Pancreas (tissue), 10 donors: ENCODE results near the gene VRK3. TPM values are rescaled to one million over a fixed set of nuclear protein-coding genes. Genes with fewer than 3 reads are reported as not detected.
"Not testable (repeated sequence)": the region's sequence is repeated elsewhere in the genome, so short reads cannot be mapped to it uniquely, and the experiment has no call there.

ENCODE experiments used
- ATAC-seq, 4 donors: fragments of 200-7000 bp; cut with Tn5 transposase; one replicate each; pipeline versions ENCODE4 v1.8.0 to v1.9.1; 2020; ENCODE audit warnings: mild to moderate bottlenecking in 4 of 4, moderate library complexity in 4 of 4
- DNase-seq, 6 donors: peaks; one replicate each; pipeline ENCODE4 v3.0.0-alpha.2; 2020
- FAIRE-seq: peaks from 2 replicates; lab custom pipeline; 2012; peaks lifted over from hg19 to GRCh38; lab: Jason Lieb, UNC
- H3K27ac ChIP-seq, 4 donors: fragments of 200-600 bp; sonication (generic); 1 replicate in 3 of 4; 2 replicates in 1 of 4; pipeline versions ENCODE4 v1.5.0 to v1.8.0; 2020
- H3K27me3 ChIP-seq, 4 donors: fragments of 200-600 bp; one replicate each; pipeline ENCODE4 v1.8.0; 2021
- H3K36me3 ChIP-seq, 3 donors: fragments of 200-600 bp; sonication (generic) in 1 of 3; one replicate each; pipeline versions ENCODE4 v1.5.0 to v1.8.0; 2020 to 2021
- H3K4me1 ChIP-seq, 3 donors: fragments of 200-600 bp; one replicate each; pipeline ENCODE4 v1.8.0; 2021
- H3K4me3 ChIP-seq, 4 donors: fragments of 200-600 bp; sonication (generic) in 2 of 4; one replicate each; pipeline versions ENCODE4 v1.5.0 to v1.8.0; 2020 to 2021
- H3K9me3 ChIP-seq, 4 donors: fragments of 200-600 bp; one replicate each; pipeline ENCODE4 v1.8.0; 2021
- CTCF ChIP-seq, 4 donors: fragments of 200-600 bp; sonication (generic) in 3 of 4; IDR thresholded peaks; one replicate each; pipeline versions ENCODE4 v1.5.0 to v1.8.0; 2021; ENCODE audit warnings: antibody characterized with exemption in 4 of 4
- WGBS, 2 donors: extraction: QIAGEN DNeasy Blood & Tissue Kit; methylation state at CpG; one replicate each; pipeline ENCODE4 v1.1.7; 2013; 5-methylcytosine and 5-hydroxymethylcytosine counted together
- intact Hi-C, 3 donors: fragments of 100-400 bp; cut with DNase I; formaldehyde crosslinking; loops; one replicate each; pipeline versions ENCODE4 v1.11.1 to v1.14.2; 2022
- polyA plus RNA-seq, 2 donors: library from polyadenylated mRNA; stranded (reverse); fragments of 200-250 nt; gene quantifications; one replicate each; pipeline ENCODE4 v1.2.3, GENCODE V29; 2013
- total RNA-seq, 6 donors: library from RNA; stranded (reverse); fragmentation: NEBNext Ultra II Directional in 4 of 6; extraction: Animal tissue kit (Norgen Biotek cat#: 25700) in 4 of 6; gene quantifications; one replicate each; pipeline versions ENCODE4 v1.2.1 to v1.2.4, GENCODE V29; 2021 to 2023
- donor health status: healthy with polysubstance abuse.
- donor health status: DM: no; HTN: no; CAD: no; lungs with moderate emphysema.
- donor health status: DM: no; HTN: no; CAD: no.
- donor health status: control.
- donor health status: control.
- donor health status: Bipolar disorder and iron deficiency.
- donor health status: DM: yes; HTN: yes; CAD: no.
- donor health status: DM: no; HTN: no; CAD: no.
- donor health status: DM: no; HTN: no; CAD: no.
- donor health status: DM: yes; HTN: yes; CAD: no.

VRK3 gene, protein sequence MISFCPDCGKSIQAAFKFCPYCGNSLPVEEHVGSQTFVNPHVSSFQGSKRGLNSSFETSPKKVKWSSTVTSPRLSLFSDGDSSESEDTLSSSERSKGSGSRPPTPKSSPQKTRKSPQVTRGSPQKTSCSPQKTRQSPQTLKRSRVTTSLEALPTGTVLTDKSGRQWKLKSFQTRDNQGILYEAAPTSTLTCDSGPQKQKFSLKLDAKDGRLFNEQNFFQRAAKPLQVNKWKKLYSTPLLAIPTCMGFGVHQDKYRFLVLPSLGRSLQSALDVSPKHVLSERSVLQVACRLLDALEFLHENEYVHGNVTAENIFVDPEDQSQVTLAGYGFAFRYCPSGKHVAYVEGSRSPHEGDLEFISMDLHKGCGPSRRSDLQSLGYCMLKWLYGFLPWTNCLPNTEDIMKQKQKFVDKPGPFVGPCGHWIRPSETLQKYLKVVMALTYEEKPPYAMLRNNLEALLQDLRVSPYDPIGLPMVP
- total RNA-seq (10 to 100 TPM; 14.4 to 32.4 (median 18.2) TPM), polyA plus RNA-seq (10 to 100 TPM; 16.8 to 17.4 TPM)

DNA sequence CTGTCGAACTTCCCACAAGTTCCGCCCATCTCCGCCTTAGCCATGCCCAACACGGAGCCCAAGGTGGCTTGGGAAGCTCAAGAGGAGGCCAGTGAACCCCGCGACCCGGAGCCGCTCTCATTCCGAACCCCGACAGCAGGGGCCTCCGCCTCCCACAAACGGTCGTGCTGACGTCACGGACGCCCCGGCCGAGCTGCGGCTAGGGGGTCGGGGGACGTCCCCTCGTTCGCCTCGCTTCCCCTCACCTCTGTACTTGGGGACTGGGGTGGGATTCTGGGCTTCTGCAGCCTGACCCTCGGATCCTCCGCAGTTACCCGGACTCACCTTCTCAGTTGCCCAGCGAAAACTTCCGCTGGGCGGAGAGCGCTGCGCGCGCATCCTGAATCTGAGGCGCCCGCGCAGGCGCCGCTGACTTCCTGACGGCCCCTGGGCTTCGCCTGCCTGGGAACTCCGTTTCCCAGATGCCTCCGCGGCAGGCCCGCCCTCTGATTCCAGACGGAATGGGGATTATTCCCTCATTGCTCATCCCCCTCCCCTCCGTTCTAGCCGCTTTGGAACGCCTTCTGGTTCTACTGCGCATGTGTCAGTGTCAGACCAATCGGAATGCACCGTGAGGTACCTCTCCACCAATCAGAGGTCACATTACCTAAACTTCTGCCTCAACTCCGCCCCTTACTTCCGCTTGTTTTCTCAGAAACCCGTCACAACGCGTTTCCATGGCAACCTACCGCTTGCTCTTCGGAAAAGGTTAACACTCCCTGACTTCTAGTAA, at the start of gene VRK3:
VRK3 (minus strand) TSS at position 351 of the 772 bp plus-strand sequence. CDS start 9,210 bp downstream, outside the sequence.
- ATAC-seq (peak; percentile 92 to 97 (median 93)), DNase-seq (peak; percentile 99 to 100 (median 100)), FAIRE-seq (peak; percentile 97)
- Histone ChIP-seq H3K9me3 (no peaks in the 10 kb centered on the region), H3K27ac (peak within 1 kb of the TSS; percentile 75 to 89 (median 84)), H3K4me3 (peak within 1 kb of the TSS; percentile 82 to 98 (median 93)), H3K36me3 (no peaks in the 10 kb centered on the region), H3K4me1 (peaks cover 0 to 18% (median 7%) of the 10 kb centered on the region in 3 donors), H3K27me3 (no peaks in the 10 kb centered on the region)
- intact Hi-C loops: no loop called here
- WGBS, 2 donors: 0% methylated on average over 58 to 59 of the region's 59 CpGs
- TF ChIP-seq CTCF (IDR thresholded peaks at IDR 0.05): no peak

DNA sequence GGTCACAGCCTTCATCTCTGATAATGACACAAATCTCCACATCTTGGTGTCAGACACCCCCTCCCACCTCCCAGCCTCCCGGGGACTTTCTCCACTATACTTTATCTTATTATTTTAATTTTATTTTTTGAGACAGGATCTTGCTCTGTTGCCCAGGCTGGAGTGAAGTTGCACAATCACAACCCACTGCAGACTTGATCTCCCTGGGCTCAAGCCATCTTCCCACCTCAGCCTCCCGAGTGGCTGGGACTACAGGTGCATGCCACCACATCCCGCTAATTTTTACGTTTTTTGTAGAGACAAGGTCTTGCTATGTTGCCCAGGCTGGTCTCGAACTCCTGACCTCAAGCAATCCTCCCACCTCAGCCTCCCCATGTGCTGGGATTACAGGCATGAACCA, 43.2 kb upstream of the VRK3 start:
- H3K4me1 ChIP-seq, H3K27me3 ChIP-seq, H3K27ac ChIP-seq, H3K36me3 ChIP-seq, ATAC-seq, intact Hi-C loops, H3K4me3 ChIP-seq, H3K9me3 ChIP-seq, FAIRE-seq, DNase-seq: not testable (repeated sequence)
- 68 to 74% methylated on average over 5 of the region's 5 CpGs for WGBS, 2 donors

DNA sequence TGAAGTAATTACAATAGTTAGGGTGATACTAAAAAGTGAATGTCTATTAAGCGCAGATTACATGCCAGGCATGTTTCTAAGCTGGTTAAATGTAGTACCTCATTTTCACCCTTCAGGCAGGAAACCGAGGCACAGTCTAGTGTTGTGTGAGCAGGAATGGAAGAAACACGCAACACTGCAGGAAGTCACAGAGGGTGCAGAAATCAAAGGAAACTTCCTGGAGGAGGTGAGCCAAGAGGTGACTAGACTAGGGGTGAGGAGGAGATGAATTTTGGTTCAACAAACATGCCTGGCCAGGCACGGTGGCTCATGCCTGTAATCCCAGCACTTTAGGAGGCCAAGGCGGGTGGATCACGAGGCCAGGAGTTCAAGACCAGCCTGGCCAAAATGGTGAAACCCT, 42.4 kb upstream of the VRK3 start:
- no peaks in the 10 kb centered on the region for H3K9me3 ChIP-seq
- H3K27me3 ChIP-seq: no peaks in the 10 kb centered on the region
- no peaks in the 10 kb centered on the region for H3K4me1 ChIP-seq
- 78 to 79% methylated on average over 6 of the region's 6 CpGs for WGBS, 2 donors
- ATAC-seq (no peak), DNase-seq (no peak), FAIRE-seq (no peak)
- intact Hi-C loops: no loop called here
- no peaks in the 10 kb centered on the region for H3K36me3 ChIP-seq
- H3K4me3 ChIP-seq: no peak overlapping the region
- H3K27ac ChIP-seq: no peak overlapping the region
- no peak for TF ChIP-seq CTCF (IDR thresholded peaks at IDR 0.05)

GRCh38 chr19:50065938-50066337, 40.8 kb upstream of the VRK3 start:
- FAIRE-seq: no peak
- Histone ChIP-seq H3K9me3 (no peaks in the 10 kb centered on the region), H3K4me1 (no peaks in the 10 kb centered on the region), H3K27me3 (no peaks in the 10 kb centered on the region), H3K36me3 (no peaks in the 10 kb centered on the region), H3K27ac (no peak overlapping the region), H3K4me3 (no peak overlapping the region)
- DNase-seq: no peak
- intact Hi-C loops: no loop called here
- TF ChIP-seq CTCF (IDR thresholded peaks at IDR 0.05): no peak
- WGBS, 2 donors: 80 to 87% methylated on average over 10 of the region's 10 CpGs
- no peak for ATAC-seq

DNA sequence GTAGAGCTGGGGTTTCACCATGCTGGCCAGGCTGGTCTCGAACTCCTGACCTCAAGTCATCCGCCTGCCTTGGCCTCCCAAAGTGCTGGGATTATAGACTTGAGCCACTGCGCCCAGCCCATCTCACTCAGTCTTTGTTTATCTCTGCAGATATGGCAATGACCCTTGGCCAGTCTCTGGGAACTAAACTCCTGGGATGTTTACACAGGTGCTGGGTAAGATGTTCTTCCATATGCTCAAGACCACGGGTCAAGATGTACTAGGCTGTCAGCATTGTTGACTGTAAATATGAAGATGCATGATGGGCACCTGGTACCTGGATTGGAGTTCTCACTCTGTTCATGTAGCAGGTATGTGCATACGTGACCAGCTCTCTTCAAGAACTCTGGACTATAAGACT, 36.5 kb upstream of the VRK3 start:
- no peak for FAIRE-seq
- WGBS, 2 donors: 25 to 43% methylated on average over 5 of the region's 5 CpGs

More for the DNA sequence above, 36.5 kb upstream of the VRK3 start:
- TF ChIP-seq CTCF (IDR thresholded peaks at IDR 0.05): no peak
- DNase-seq (peak in 1 of 6 donors; percentile 15), ATAC-seq (peak in 3 of 4 donors; percentile 64 to 78 (median 69))
- Histone ChIP-seq H3K4me1 (no peaks in the 10 kb centered on the region), H3K9me3 (no peaks in the 10 kb centered on the region), H3K36me3 (no peaks in the 10 kb centered on the region), H3K27ac (no peak overlapping the region), H3K27me3 (no peaks in the 10 kb centered on the region), H3K4me3 (no peak overlapping the region)
- intact Hi-C loops: no loop called here
